Amniotic stem cell (primary cell): ENCODE data around the gene KATNAL1.

ENCODE experiments used
- DNase-seq: peaks from one replicate; lab custom pipeline; 2025; lab: John Stamatoyannopoulos, UW

Gene KATNAL1

GRCh38 chr13:30307194-30307970, at the start of gene KATNAL1:
Gene KATNAL1, minus strand, starts transcription at chr13:30307551. Its CDS starts 23,774 bp downstream, at chr13:30283777.
- no peak for DNase-seq

- no peak for DNase-seq
Observed at GRCh38 chr13:30355839-30356238, 48.5 kb upstream of the KATNAL1 start.

GRCh38 chr13:30355384-30355699, 48.0 kb upstream of the KATNAL1 start:
- DNase-seq, result no peak

GRCh38 chr13:30354493-30355383, 47.4 kb upstream of the KATNAL1 start:
- no peak for DNase-seq

GRCh38 chr13:30353471-30354215, 46.3 kb upstream of the KATNAL1 start:
- no peak for DNase-seq

- no peak for DNase-seq
Observed at GRCh38 chr13:30353060-30353459, 45.7 kb upstream of the KATNAL1 start.

GRCh38 chr13:30352121-30352520, 44.8 kb upstream of the KATNAL1 start:
- no peak for DNase-seq

- no peak for DNase-seq
Observed at GRCh38 chr13:30346789-30347167, 39.4 kb upstream of the KATNAL1 start.

- DNase-seq, result no peak
Observed at GRCh38 chr13:30346153-30346788, 38.9 kb upstream of the KATNAL1 start.

GRCh38 chr13:30345426-30346100, 38.2 kb upstream of the KATNAL1 start:
- no peak for DNase-seq

- DNase-seq, result peak; percentile 92
Observed at GRCh38 chr13:30341815-30342570, 34.6 kb upstream of the KATNAL1 start.

GRCh38 chr13:30340331-30341250, 33.2 kb upstream of the KATNAL1 start:
- DNase-seq, result peak; percentile 9

GRCh38 chr13:30339738-30340330, 32.5 kb upstream of the KATNAL1 start:
- no peak for DNase-seq

- DNase-seq, result no peak
Observed at GRCh38 chr13:30338952-30339351, 31.6 kb upstream of the KATNAL1 start.

- DNase-seq, result no peak
Observed at GRCh38 chr13:30338331-30338851, 31.0 kb upstream of the KATNAL1 start.

GRCh38 chr13:30337061-30337610, 29.8 kb upstream of the KATNAL1 start:
- no peak for DNase-seq

GRCh38 chr13:30334663-30335386, 27.5 kb upstream of the KATNAL1 start:
- DNase-seq, result no peak

- DNase-seq, result no peak
Observed at GRCh38 chr13:30333616-30334015, 26.3 kb upstream of the KATNAL1 start.
